Breast epithelium (tissue), 4 donors: ENCODE measurements around the gene TNFRSF17. TPM values are rescaled to one million over a fixed set of nuclear protein-coding genes. Genes with fewer than 3 reads are reported as not detected.
A peak's percentile ranks its signal among the peaks of the same experiment; 100 is the strongest.
"Not testable (repeated sequence)": the region's sequence is repeated elsewhere in the genome, so short reads cannot be mapped to it uniquely, and the experiment has no call there.

ENCODE experiments used
- DNase-seq, 2 donors: peaks; one replicate each; pipeline ENCODE4 v3.0.0-alpha.2; 2019; ENCODE audit warnings: low spot score in 2 of 2
- H3K27ac ChIP-seq, 2 donors: fragments of 200-600 bp; sonication (generic) in 1 of 2; one replicate each; pipeline ENCODE4 v1.5.1; 2016 to 2019; ENCODE audit warnings: mild to moderate bottlenecking in 1 of 2
- H3K27me3 ChIP-seq, 2 donors: fragments of 200-600 bp; sonication (generic) in 1 of 2; one replicate each; pipeline versions ENCODE4 v1.5.1 to v1.6.0; 2017 to 2019; ENCODE audit warnings: control low read depth in 1 of 2, mild to moderate bottlenecking in 1 of 2
- H3K36me3 ChIP-seq: fragments of 200-600 bp; one replicate; pipeline ENCODE4 v1.5.1; 2019
- H3K4me1 ChIP-seq, 2 donors: fragments of 200-600 bp; sonication (generic); one replicate each; pipeline ENCODE4 v1.5.1; 2016 to 2019; ENCODE audit warnings: control low read depth in 1 of 2
- H3K4me3 ChIP-seq, 3 donors: fragments of 200-600 bp; sonication (generic); 1 replicate in 2 of 3; 2 replicates in 1 of 3; pipeline ENCODE4 v1.5.1; 2016 to 2019; ENCODE audit warnings: mild to moderate bottlenecking in 3 of 3, moderate library complexity in 2 of 3
- H3K9me3 ChIP-seq, 2 donors: fragments of 200-600 bp; sonication (generic) in 1 of 2; one replicate each; pipeline ENCODE4 v1.5.1; 2016 to 2019; ENCODE audit warnings: control low read depth in 1 of 2
- CTCF ChIP-seq, 3 donors: fragments of 450-650 bp; IDR thresholded peaks; one replicate each; pipeline ENCODE4 v1.5.1; 2016 to 2017; ENCODE audit warnings: antibody characterized with exemption in 3 of 3, mild to moderate bottlenecking in 3 of 3, moderate library complexity in 3 of 3
- POLR2A ChIP-seq: fragments of 450-650 bp; IDR thresholded peaks from one replicate; pipeline ENCODE4 v1.6.1; 2016; ENCODE audit warnings: antibody characterized with exemption, mild to moderate bottlenecking, moderate library complexity
- POLR2AphosphoS5 ChIP-seq, 3 donors: sonication (generic); formaldehyde crosslinking; IDR thresholded peaks; one replicate each; pipeline ENCODE4 v1.6.1; 2017; ENCODE audit warnings: antibody characterized with exemption in 3 of 3
- intact Hi-C: fragments of 100-400 bp; cut with DNase I; formaldehyde crosslinking; loops from one replicate; pipeline ENCODE4 v1.15.1; 2023; ENCODE audit warnings: low total_unique reads
- total RNA-seq, 3 donors: library from RNA; depleted of rRNA; stranded (reverse); fragments of >200 nt; gene quantifications; one replicate each; pipeline ENCODE4 v1.1.0, GENCODE V29; 2016

TNFRSF17 gene
- total RNA-seq, 3 donors from 2014 or later = 0.44 to 0.98 TPM; not detected in 1

- Histone ChIP-seq H3K36me3 (no peaks in the 10 kb centered on the region), H3K4me1 (no peaks in the 10 kb centered on the region), H3K27me3 (no peaks in the 10 kb centered on the region), H3K4me3 (no peak overlapping the region), H3K27ac (no peak overlapping the region), H3K9me3 (no peaks in the 10 kb centered on the region)
- intact Hi-C loops = no loop called here
- DNase-seq = no peak
- TF ChIP-seq POLR2A = no peak
- TF ChIP-seq POLR2AphosphoS5 (IDR thresholded peaks at IDR 0.05) = no peak
- TF ChIP-seq CTCF (IDR thresholded peaks at IDR 0.05) = no peak
These were observed 18.6 kb upstream of the TNFRSF17 start for GRCh38 chr16:11946433-11946832.

- H3K4me1 ChIP-seq = no peaks in the 10 kb centered on the region
- no peak for DNase-seq
- H3K27me3 ChIP-seq = no peaks in the 10 kb centered on the region
- H3K27ac ChIP-seq = no peak overlapping the region
- intact Hi-C loops = no loop called here
- no peaks in the 10 kb centered on the region for H3K9me3 ChIP-seq
- H3K4me3 ChIP-seq = no peak overlapping the region
- H3K36me3 ChIP-seq = no peaks in the 10 kb centered on the region
- TF ChIP-seq POLR2A = no peak
- TF ChIP-seq CTCF (IDR thresholded peaks at IDR 0.05) = no peak
- TF ChIP-seq POLR2AphosphoS5 (IDR thresholded peaks at IDR 0.05) = no peak
These were observed 16.2 kb upstream of the TNFRSF17 start for GRCh38 chr16:11948819-11949218.

GRCh38 chr16:11949527-11949926, 15.5 kb upstream of the TNFRSF17 start:
- Histone ChIP-seq H3K4me3 (no peak overlapping the region), H3K4me1 (no peaks in the 10 kb centered on the region), H3K9me3 (no peaks in the 10 kb centered on the region), H3K36me3 (no peaks in the 10 kb centered on the region), H3K27ac (no peak overlapping the region), H3K27me3 (no peaks in the 10 kb centered on the region)
- no peak for TF ChIP-seq POLR2AphosphoS5 (IDR thresholded peaks at IDR 0.05)
- no peak for TF ChIP-seq POLR2A
- peak in 2 of 3 donors; percentile 21 to 33 for TF ChIP-seq CTCF (IDR thresholded peaks at IDR 0.05)
- no peak for DNase-seq
- intact Hi-C loops = no loop called here

- H3K4me3 ChIP-seq = no peak overlapping the region
- intact Hi-C loops = no loop called here
- DNase-seq = no peak
- H3K36me3 ChIP-seq = no peaks in the 10 kb centered on the region
- no peaks in the 10 kb centered on the region for H3K9me3 ChIP-seq
- no peak for TF ChIP-seq CTCF (IDR thresholded peaks at IDR 0.05)
- no peak for TF ChIP-seq POLR2AphosphoS5 (IDR thresholded peaks at IDR 0.05)
- no peak for TF ChIP-seq POLR2A
- no peaks in the 10 kb centered on the region for H3K27me3 ChIP-seq
- no peaks in the 10 kb centered on the region for H3K4me1 ChIP-seq
- H3K27ac ChIP-seq = no peak overlapping the region
These were observed 14.6 kb upstream of the TNFRSF17 start for GRCh38 chr16:11950388-11950787.

- H3K27me3 ChIP-seq, H3K4me3 ChIP-seq, H3K9me3 ChIP-seq, intact Hi-C loops, H3K27ac ChIP-seq, H3K36me3 ChIP-seq, DNase-seq, H3K4me1 ChIP-seq: not testable (repeated sequence)
These were observed 11.4 kb upstream of the TNFRSF17 start for GRCh38 chr16:11953576-11953975.

GRCh38 chr16:11955713-11956123, 9.3 kb upstream of the TNFRSF17 start:
- Histone ChIP-seq H3K4me1 (no peaks in the 10 kb centered on the region), H3K27ac (peak overlapping the region; percentile 2 to 72), H3K27me3 (no peaks in the 10 kb centered on the region), H3K4me3 (no peak overlapping the region), H3K36me3 (no peaks in the 10 kb centered on the region), H3K9me3 (no peaks in the 10 kb centered on the region)
- TF ChIP-seq CTCF (IDR thresholded peaks at IDR 0.05) (no peak), POLR2A (no peak), POLR2AphosphoS5 (IDR thresholded peaks at IDR 0.05) (no peak)
- no peak for DNase-seq
- intact Hi-C loops = no loop called here
